ENCODE data around the gene ADAM22. TPM values are rescaled to one million over a fixed set of nuclear protein-coding genes. Genes with fewer than 3 reads are reported as not detected.
A peak's percentile ranks its signal among the peaks of the same experiment; 100 is the strongest.

Gene ADAM22
- total RNA-seq, 1 experiment from 2014 or later, result 14.0 TPM

DNA sequence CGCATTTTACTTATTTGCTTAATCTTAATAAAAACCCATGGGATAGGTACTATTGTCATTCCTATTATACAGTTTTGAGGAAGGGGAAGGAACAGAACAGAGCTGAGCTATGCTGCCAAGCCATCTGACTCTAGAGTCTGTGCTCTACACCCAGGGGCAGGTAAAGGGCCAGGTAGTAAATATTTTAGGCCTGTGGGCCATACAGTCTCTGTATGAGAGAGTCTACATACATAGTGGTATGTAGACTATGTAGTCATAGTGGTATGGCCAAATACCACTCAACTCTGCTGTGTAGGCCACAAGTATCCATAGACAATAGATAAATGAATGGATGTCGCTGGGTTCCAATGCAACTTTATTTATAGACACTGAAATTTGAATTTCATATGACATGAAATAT is 289.2 kb downstream of the ADAM22 start:
- Histone ChIP-seq H3K79me2 (ENCODE audit: low read depth) (peaks cover 15% of the 10 kb centered on the region), H4K20me1 (ENCODE audit: insufficient read depth) (peaks cover 5% of the 10 kb centered on the region; the same call in 1 of the 2 replicates), H3K9me3 (ENCODE audit: insufficient read depth, low read depth) (no peaks in the 10 kb centered on the region), H3K27me3 (ENCODE audit: insufficient read depth, low read depth) (no peaks in the 10 kb centered on the region), H3K4me2 (no peak overlapping the region), H3F3A (ENCODE audit: insufficient read depth, low read depth) (peaks cover 47% of the 10 kb centered on the region), H3K36me3 (ENCODE audit: low read depth) (0 out of 2 replicates have a peak, but pooled peaks cover 4% of the 10 kb centered on the region), H2AFZ (no peak overlapping the region), H3K27ac (no peak overlapping the region), H3K4me3 (no peak overlapping the region), H3K9me2 (ENCODE audit: insufficient read depth) (no peaks in the 10 kb centered on the region), H3K4me1 (replicated peaks; ENCODE audit: insufficient read depth) (peaks cover 55% of the 10 kb centered on the region)
- BruUV-seq (replicated peaks), result no TSS peak
- ChIA-PET CTCF (no interaction called here), POLR2A (ENCODE audit: unreplicated experiment) (no interaction called here)
- intact Hi-C loops (cut with micrococcal nuclease; ENCODE audit: unreplicated experiment), result loop anchor here (5.0 to 10.0 kb wide), 2 partner anchors 346 to 442 kb away; partner anchors contain the start of genes DBF4 and SLC25A40
- no peak for DNase-seq
- TF ChIP-seq EZH2 (IDR thresholded peaks at IDR 0.05; ENCODE audit: low read depth), result no peak
- TF ChIP-seq, protein P1, sequence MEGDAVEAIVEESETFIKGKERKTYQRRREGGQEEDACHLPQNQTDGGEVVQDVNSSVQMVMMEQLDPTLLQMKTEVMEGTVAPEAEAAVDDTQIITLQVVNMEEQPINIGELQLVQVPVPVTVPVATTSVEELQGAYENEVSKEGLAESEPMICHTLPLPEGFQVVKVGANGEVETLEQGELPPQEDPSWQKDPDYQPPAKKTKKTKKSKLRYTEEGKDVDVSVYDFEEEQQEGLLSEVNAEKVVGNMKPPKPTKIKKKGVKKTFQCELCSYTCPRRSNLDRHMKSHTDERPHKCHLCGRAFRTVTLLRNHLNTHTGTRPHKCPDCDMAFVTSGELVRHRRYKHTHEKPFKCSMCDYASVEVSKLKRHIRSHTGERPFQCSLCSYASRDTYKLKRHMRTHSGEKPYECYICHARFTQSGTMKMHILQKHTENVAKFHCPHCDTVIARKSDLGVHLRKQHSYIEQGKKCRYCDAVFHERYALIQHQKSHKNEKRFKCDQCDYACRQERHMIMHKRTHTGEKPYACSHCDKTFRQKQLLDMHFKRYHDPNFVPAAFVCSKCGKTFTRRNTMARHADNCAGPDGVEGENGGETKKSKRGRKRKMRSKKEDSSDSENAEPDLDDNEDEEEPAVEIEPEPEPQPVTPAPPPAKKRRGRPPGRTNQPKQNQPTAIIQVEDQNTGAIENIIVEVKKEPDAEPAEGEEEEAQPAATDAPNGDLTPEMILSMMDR (conservative IDR thresholded peaks at IDR 0.05), result no peak

GRCh38 chr7:88224601-88225275 is 290.7 kb downstream of the ADAM22 start:
- Histone ChIP-seq H3K4me2 (peak overlapping the region; percentile 56), H3K27me3 (ENCODE audit: insufficient read depth, low read depth) (no peaks in the 10 kb centered on the region), H3K27ac (peak overlapping the region; percentile 64), H4K20me1 (ENCODE audit: insufficient read depth) (no peaks in the 10 kb centered on the region), H3K9me3 (ENCODE audit: insufficient read depth, low read depth) (peaks cover 3% of the 10 kb centered on the region), H3F3A (ENCODE audit: insufficient read depth, low read depth) (peaks cover 49% of the 10 kb centered on the region), H2AFZ (no peak overlapping the region), H3K4me3 (no peak overlapping the region; the same call in 1 of the 2 replicates), H3K79me2 (ENCODE audit: low read depth) (peaks cover under 1% of the 10 kb centered on the region), H3K9me2 (ENCODE audit: insufficient read depth) (no peaks in the 10 kb centered on the region), H3K4me1 (replicated peaks; ENCODE audit: insufficient read depth) (peaks cover 52% of the 10 kb centered on the region), H3K36me3 (ENCODE audit: low read depth) (0 out of 2 replicates have a peak, but pooled peaks cover 6% of the 10 kb centered on the region)
- ChIA-PET POLR2A (ENCODE audit: unreplicated experiment) (interaction anchor here (0.6 to 1.2 kb wide), 8 partner anchors 14 to 133 kb away, joined by 3 to 6 read pairs (median 3); no protein-coding TSS in a partner anchor), CTCF (interaction anchor here (0.9 to 1.2 kb wide), 2 partner anchors 19 to 291 kb away, joined by 3 to 5 read pairs; partner anchors contain the start of gene ADAM22)
- peak in 1 of 2 experiments; percentile 91 for DNase-seq
- TF ChIP-seq, protein P1 (conservative IDR thresholded peaks at IDR 0.05), result no peak
- TF ChIP-seq EZH2 (IDR thresholded peaks at IDR 0.05; ENCODE audit: low read depth), result no peak
- intact Hi-C loops (cut with micrococcal nuclease; ENCODE audit: unreplicated experiment), result loop anchor here (5.0 to 10.0 kb wide), 3 partner anchors 42 to 440 kb away; partner anchors contain the start of genes DBF4 and SLC25A40
- no TSS peak for BruUV-seq (replicated peaks)

GRCh38 chr7:88226201-88226600 is 292.1 kb downstream of the ADAM22 start:
- no peaks in the 10 kb centered on the region for H4K20me1 ChIP-seq (ENCODE audit: insufficient read depth)
- H3K4me1 ChIP-seq (replicated peaks; ENCODE audit: insufficient read depth), result peaks cover 47% of the 10 kb centered on the region
- H3K4me2 ChIP-seq, result peak overlapping the region; percentile 56
- BruUV-seq (replicated peaks), result TSS peak; percentile 74
- H3K27ac ChIP-seq, result peak overlapping the region; percentile 95
- no peaks in the 10 kb centered on the region for H3K79me2 ChIP-seq (ENCODE audit: low read depth)
- 0 out of 2 replicates have a peak, but pooled peaks cover 6% of the 10 kb centered on the region for H3K36me3 ChIP-seq (ENCODE audit: low read depth)
- no peaks in the 10 kb centered on the region for H3K9me2 ChIP-seq (ENCODE audit: insufficient read depth)
- intact Hi-C loops (cut with micrococcal nuclease; ENCODE audit: unreplicated experiment), result loop anchor here (5.0 to 10.0 kb wide), 2 partner anchors 44 to 439 kb away; no protein-coding TSS in a partner anchor
- ChIA-PET POLR2A (ENCODE audit: unreplicated experiment) (interaction anchor here (0.5 to 0.8 kb wide), 4 partner anchors 57 to 801 kb away, joined by 3 to 5 read pairs (median 4); no protein-coding TSS in a partner anchor), CTCF (interaction anchor here (1.1 kb wide), 1 partner anchor 33 kb away, joined by 5 read pairs; no protein-coding TSS in a partner anchor)
- H2AFZ ChIP-seq, result no peak overlapping the region
- no peak overlapping the region for H3K4me3 ChIP-seq
- peaks cover 37% of the 10 kb centered on the region for H3F3A ChIP-seq (ENCODE audit: insufficient read depth, low read depth)
- TF ChIP-seq EZH2 (IDR thresholded peaks at IDR 0.05; ENCODE audit: low read depth), result no peak
- TF ChIP-seq, protein P1 (conservative IDR thresholded peaks at IDR 0.05), result no peak
- peaks cover 3% of the 10 kb centered on the region for H3K9me3 ChIP-seq (ENCODE audit: insufficient read depth, low read depth)
- no peak for DNase-seq
- no peaks in the 10 kb centered on the region for H3K27me3 ChIP-seq (ENCODE audit: insufficient read depth, low read depth)
